Stimulated activated CD4-positive, alpha-beta T cell treated with anti-CD3 and anti-CD28 coated beads, Interleukin-15, amount 100 ng/mL, for 24 hours (primary cell): Measurements from ENCODE around the gene BDH1.

ENCODE experiments used
- DNase-seq: peaks from one replicate; pipeline ENCODE4 v3.0.0-alpha.2; 2020

Gene BDH1

DNA sequence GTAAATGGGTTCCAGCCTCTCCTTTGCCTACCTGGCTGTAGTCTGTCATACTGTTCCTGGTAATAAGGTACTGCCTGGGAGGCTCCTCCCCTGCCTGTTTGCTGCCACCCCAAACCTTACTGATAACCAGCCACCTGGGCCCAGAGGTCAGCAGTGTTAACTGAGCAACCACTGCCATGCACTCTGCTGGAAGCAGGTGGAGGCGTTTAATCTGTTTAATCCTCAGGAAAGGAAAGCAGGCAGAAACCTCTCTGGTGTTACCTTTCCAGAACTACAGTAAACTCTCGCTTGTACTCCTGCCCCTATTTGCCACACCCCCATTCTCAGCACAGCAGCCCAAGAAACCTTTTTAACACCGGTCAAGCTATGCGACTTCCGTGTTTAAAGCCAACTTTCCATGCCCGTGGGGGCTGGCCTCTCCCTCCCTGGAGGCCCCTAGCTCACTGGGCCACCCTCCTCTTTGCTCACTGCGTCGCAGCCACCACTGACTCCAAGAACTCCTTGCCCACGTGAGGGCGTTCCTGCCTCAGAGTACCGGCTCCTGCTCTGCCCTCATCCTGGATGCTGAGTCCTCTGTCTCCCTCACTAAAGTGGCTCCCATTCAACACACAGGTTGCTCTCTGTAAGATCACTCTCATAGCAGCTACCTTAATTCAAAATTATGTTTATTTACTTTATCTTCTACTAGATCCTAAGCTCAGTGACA lies 8.3 kb downstream of the BDH1 start:
- no peak for DNase-seq

DNA sequence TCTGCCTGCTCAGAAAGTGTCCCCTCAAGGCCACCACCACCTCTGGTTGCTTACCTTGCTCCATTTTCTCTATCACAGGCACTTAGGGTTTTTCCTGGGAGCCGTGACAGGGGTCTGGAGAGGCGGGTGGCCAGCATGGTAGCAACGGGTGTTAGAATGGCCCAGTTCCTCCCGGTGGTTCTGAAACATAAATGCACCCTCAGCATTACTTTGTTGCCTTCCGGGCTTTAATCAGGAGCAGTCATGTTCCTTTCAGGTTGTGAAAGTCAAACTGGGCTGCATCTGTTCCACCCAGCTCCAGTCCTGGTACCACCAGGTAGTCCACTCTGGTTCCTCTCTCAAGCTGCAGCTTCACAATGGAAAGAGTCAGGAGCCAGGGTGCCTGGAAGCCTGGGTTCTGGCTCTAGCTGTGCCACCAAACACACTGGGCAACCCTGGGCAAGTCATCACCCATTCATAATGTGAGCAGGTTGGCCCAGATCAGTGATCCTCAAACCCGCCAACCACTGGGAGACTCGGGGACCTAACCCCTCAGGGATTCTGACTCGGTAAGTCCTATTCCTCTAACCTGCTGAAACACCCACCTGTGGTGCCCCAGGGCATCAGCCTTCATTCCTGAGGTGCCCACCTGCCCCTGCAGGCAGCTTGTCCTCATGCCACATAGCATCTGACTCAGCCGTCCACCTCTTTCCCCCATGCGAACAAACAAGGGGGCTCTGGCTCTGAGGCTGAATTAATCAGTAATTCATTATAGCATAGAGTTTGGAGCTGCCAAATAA lies 9.3 kb downstream of the BDH1 start:
- DNase-seq = no peak

DNA sequence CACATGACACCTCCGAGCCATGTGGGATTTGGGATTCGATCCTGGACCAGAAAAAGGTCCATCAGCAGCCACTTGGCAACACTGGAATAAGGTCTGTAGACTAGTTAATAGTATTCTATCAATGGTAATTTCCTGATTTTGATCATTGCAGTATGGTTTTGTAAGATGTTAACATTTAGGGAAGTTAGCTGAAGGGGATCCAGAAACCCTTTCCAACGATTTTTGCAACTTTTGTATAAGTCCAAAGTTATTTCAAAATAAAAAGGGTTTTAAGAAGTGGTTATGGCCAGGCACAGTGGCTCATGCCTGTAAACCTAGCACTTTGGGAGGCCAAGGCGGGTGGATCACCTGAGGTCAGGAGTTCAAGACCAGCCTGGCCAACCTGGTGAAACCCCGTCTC lies 10.2 kb downstream of the BDH1 start:
- no peak for DNase-seq

DNA sequence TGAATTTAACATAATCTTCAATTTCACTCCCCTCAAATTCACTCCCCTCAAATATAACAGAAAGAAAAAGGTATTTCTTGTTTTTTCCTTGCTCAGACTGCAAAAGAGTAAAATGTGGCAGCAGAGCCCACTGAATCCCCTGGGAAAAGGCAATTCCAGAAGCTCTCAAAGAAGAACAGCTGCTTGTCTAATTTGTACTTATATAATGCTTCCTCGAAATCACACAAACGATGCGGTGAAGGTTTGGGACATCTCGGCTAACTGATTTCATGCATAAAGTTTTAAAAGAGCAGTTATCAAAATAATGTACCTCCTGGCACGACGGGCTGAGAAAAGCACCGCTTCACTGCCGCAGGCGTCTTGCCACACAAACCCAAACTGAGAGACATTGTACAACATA lies 10.7 kb downstream of the BDH1 start:
- no peak for DNase-seq

DNA sequence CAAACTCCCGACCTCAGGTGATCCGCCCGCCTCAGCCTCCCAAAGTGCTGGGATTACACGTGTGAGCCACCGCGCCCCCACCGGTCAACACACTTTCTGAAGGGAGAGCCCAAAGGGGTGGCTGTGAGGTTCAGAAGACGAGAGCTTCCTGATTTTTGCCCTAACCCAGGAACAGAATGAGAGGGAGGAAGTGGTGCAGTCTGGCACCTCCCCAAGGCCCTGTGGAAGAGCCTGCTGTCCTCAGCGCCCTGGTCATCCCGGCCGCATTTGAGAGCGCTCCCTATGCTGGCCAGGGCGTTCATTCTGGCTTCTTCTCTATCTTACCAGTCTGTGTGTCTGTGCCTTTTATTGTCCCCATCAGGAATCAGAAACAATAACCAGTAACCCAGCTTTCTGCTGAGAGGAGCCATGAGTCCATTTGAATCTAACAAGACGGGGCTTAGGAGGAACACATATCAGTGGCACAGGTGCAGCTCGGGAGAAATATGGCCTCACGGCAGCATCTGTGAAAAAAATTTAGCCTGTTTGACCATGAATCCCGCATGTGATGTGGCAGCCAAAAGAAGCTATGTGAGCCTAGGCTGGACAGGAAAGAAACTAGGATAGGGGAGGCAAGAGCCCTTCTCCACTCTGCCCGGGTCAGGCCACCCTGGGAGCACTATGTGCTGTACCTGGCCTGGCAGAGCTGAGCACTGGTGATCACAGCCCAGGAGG lies 12.9 kb downstream of the BDH1 start:
- no peak for DNase-seq

DNA sequence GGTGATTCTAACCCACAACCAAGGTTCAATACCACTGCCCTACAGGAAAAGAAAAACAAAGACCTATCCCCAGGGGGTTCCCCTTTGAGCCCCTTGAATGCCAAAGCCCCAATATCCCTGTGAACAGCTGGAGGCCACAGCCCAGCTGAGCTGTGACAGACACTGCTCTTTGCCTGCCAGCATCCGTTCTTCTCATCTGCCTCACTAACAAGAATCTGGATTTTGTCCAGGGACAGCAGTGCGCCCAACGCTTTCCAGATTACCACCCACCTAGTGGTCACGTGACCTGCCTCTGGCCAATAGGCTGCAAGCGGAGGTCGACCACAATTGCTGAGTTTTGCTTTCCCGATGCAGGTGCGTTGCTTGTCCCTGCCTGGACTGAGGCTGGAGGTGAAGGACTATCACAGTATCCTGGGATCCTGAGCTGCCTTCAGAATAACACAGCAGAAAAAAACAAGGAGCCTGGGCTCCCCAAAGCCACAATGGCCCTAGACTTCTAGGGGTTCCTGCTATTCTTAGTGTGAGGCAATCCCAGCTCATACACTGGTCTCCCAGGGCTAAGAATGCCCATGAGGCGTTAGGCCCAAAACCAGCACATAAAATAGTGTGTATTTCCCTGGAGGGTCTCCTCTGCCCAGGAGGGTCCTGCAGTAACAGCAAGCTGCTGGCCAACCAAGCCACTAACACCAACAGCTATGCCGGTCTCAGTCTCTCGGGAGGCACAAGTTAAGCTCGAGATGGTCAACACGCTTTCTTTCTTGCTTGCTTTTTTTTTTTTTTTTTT lies 13.8 kb downstream of the BDH1 start:
- DNase-seq = no peak

DNA sequence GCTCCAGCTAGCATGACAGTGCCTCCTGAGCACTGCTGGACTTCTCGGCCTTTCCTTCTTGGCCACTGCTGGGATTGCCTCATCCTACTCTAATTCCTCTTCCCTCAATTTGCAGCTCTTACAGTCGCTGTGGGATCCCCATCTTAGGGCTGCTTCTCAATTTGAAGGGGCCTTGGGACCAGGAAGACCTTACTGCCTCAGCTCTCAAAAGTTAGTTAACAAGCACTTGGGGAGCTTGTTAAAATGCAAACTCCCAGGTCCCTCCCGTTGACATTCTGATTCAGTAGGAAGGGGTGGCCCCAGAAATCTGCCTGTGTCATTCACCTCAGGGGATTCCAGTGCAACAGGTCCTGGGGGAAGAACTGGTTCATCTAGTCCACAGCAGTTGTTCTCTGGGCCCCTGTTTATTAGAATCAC lies 14.8 kb downstream of the BDH1 start:
- no peak for DNase-seq

DNA sequence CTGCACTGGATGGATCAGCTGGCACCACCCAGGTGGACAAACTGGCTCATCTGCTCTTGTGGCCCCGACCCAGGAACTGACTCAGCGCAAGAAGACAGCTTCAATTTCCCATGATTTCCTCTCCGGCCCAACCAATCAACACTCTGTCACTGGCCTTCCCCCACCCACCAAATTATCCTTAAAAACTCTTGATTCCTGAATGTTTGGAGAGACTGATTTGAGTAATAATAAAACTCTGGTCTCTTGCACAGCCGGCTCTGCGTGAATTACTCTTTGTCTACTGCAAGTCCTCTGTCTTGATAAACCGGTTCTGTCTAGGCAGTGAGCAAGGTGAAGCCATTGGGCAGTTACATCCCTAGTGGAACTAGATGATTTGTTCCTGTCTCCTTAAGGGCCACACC lies 16.1 kb downstream of the BDH1 start:
- no peak for DNase-seq

DNA sequence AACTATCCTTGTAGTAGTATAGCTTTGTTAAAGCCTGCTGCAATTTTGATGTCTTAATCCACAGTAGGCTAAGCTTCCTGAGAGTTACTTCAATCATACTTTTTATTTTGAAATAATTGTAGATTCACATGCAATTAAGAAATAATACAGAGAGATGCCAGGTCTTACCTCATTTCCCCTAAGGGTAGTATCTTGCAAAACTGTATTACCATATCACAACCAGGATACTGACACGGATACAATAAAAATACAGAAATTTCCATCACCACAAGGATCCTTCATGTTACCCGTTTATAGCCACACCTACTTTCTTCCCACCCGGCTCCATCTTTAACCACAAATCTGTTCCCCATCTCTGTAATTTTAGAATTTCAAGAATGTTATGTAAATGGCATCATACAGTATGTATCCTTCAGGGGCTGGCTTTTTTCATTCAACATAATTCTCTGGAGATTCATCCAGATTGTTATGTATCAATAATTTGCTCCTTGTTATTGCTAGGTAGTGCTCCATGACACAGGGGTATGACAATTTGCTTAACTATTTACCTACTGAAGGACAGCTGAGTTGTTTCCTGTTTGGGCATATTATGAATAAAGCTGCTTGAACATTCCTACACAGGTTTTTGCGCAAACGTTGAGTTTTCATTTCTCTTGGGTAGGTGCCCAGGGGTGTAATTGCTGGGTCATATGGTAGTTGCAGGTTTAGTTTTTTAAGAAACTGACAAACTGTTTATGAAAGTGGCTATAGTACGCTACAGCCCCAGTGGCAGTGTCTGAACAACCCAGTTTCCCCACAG lies 21.6 kb downstream of the BDH1 start:
- no peak for DNase-seq

DNA sequence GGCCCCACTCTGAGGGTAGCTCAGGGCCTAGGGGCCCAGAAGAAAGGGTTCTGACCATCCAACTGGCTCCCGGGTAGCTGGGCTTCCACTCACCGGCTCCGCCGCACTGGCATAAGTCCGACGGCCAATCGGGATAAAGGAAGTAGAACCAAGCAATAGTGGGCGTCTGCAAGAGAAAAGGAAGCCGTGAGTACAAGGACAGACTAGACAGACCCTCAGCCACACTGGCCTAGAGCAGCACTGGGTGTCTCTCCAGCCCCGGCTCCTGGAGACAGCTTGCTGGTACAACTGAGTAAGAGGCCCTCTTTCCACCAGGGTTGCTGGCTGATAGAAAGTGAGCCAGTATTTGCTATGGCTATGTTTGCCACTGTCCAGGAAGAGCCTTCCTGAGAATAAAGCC lies 22.4 kb downstream of the BDH1 start:
- DNase-seq = no peak

DNA sequence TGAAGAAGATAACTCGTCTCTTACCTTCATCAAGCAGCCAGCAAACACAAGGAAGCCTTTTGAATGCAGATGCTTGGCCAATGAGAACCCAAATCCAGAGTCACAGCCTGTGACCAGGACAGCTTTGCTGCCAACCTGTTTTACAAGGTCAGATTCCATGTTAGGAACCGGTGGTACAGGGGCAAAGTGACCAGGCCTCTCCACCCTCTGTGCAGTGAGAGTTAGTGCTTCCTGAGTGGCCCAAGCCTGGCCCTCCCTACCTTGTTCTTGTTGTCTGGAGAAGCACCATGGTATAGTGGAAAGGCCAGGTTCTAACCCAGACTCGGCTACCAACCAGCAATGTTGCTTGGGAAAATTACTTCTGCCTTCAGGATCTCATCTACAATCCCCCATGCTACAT lies 23.4 kb downstream of the BDH1 start:
- no peak for DNase-seq

DNA sequence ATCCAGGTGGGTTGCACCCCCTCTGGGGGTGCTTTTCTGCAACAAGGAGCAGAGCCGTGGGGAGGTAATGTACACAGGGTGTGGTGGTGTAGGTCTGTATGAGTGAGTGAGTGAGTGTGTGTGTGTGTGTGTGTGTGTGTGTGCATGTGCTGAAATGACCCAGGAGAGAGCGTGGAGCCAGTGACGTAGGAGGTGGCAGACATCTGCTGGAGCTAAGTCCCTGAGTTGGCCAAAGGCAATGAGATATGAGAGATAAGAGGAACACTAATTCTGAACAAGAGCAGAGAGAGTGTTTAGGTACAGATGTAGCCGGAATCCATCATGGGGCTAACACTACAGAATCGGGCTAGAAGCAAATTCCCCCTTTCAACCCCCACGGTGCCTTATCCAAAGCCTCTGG lies 27.6 kb downstream of the BDH1 start:
- DNase-seq = no peak

DNA sequence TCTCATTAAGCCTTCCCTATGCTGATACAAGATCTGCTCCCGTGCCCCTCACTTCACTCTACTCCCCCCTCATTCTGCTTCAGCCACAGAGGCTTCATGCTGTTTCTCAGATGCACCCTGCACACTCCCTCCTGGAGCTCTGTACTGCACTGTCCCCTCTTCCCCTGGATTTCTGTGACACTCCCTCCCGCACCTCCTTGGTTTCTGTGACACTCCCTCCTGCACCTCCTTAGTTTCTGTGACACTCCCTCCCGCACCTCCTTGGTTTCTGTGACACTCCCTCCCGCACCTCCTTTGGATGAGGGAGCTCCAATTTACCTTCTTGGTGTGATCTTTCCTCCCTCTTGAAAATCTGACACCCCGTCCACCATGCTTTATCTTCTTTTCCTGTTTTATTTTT lies 28.2 kb downstream of the BDH1 start:
- DNase-seq = no peak

DNA sequence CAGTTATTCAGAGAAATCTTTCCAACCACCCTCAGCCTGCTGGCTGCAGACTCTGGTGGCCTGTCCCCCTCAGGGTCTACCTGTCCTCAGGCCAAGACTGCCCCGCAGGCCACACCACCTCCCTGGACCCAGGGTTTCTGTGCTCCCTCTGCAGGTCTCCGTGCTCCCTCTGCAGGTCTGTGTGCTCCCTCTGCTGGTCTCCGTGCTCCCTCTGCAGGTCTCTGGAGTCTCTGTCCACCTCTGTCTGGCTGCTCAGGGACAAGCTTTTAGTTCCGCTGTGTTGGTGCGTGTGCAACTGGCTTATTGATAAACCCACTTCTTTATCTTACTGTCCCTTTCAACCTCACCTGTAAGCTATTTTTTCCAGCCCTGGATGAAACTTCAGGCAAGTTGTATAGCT lies 30.1 kb downstream of the BDH1 start:
- no peak for DNase-seq

DNA sequence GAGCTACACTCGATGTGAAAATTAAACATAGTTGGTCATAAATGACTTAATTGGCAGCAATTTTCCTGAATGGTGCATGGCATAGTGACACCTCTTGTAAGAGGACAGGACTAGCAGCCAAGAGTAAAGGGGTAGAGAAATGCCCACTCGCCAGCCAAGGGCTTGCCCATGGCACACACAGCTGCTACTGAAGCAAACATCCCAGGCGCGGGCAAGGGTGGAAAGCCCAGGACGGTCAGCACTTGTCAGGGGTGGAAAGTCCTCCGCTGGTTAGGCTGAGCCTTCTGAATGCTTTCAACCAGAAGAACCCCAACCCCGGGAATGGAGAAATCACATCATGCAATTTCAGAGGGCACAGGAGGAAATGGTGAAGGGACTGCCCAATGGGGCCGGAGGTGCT lies 31.6 kb downstream of the BDH1 start:
- no peak for DNase-seq

DNA sequence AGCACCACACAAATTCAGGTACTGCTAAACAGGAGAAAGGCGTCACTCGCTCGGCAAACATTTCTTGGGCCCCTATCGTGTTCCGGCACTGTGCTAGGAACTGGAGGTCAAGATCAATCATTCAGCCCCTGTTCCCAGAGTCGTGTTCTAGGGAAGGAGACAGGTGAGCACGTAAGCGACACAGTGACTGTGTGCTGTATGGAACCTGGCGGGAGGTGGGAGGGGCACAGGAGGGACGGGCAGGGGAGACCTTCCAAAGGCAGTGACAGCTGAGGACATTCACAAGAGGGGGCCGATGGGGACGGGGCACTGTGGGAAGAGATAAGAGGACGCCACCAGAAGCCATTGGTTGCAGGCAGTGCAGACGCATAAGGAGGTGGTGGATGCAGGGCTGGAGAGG lies 32.2 kb downstream of the BDH1 start:
- DNase-seq = no peak

DNA sequence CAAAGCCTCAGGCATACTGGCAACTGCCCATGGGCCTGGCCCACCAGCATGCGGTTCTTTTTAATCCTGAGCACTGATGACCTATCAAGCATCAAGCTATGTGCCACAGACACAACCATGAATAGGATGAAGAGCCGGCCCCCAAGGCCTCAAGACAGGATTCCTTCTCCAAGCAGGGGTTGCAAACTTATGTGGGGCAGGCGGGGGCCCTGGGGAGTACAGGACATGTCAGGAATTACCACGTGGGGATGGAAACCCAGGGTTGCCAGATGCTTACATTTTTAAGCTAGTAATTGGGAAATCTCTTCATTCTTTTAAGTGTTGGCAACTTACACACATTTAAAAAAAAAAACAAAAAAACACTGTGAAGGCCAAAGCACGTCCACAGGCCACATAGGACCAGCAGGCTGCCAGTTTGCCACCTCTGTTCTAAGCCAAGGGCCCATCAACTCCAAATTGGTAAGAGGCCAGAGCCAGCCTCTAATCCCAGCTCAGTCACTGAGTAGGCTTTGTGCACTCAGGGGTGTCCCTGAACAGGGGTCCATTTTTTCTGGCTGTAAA lies 32.8 kb downstream of the BDH1 start:
- DNase-seq = no peak

DNA sequence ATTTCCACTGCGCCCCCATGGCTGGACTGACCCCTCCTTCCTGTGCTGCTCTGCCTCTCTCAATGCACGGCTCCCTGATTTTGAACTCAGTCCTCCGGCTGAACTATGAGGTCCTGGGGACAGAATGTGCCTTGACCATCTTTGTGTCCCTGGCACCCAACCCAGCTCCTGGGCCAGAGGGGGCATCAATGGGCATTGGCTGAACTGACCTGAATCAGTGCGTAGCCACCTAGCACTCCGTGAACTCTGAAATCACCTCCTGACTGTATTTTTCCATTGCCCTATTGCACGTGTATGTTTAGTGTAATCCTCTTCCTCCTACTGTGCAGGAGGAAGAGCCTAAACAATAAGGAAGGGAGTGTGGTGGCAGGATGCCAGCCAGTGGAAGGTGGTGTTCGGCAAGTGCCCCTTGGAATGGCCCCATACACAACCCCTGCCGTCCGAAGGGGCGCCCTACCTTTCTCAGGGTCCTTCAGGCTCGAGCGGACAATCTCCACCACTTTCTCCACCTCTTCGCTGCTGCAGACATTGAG lies 33.5 kb downstream of the BDH1 start:
- DNase-seq = no peak

DNA sequence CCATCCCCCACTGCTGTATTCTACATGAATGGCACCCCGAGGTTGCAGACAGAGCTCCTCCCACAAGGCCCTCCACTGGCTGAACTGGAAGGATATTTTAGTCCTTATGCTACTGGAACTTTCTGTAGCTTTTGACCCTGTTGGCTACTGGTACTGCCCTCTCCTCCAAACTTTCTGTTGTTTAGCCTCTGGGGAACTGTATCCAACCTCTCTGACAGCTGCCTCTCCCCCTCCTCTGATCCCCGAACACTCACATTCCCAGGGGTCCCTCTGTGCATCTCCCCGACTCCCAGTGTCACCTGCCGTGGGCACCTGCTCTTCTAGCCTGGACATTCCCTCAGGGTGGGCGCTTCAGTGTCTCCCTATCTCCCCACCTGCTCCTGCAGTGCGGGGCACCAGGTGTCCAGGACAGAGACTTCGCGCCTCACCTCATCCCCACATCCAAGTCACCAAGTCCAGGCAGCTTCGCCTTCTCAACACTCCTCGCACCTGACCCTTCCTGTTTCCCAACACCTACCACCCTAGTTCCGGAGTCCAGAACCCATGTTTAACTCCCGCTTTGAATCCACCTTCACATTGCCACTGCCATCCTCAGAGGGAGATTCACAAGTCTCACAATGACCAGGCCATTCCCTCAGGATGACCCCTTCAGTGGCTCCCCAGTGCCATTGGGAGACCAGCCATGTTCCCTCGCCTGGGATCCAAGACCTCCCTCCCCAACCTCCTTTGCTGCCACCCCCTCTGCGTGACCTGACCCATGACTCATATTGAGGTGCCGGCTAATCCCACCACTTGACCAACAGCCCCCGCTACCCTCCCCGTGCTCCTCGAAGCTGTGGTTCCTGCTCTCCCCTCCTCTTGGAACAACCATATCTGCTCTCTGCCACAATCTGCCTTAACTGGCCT lies 34.2 kb downstream of the BDH1 start:
- DNase-seq = no peak
